ENCODE measurements around the gene SBNO2. TPM values are rescaled to one million over a fixed set of nuclear protein-coding genes. Genes with fewer than 3 reads are reported as not detected.

Gene SBNO2
- total RNA-seq, 4 donors from 2014 or later = 13.4 to 51.2 (median 19.1) TPM

GRCh38 chr19:1116726-1117581 is 57.1 kb downstream of the SBNO2 start:
- no peak for TF ChIP-seq CTCF (IDR thresholded peaks at IDR 0.05; ENCODE audit: low read depth)

GRCh38 chr19:1115646-1116420 is 58.2 kb downstream of the SBNO2 start:
- no peak for TF ChIP-seq CTCF (IDR thresholded peaks at IDR 0.05; ENCODE audit: low read depth)

- no peak for TF ChIP-seq CTCF (IDR thresholded peaks at IDR 0.05; ENCODE audit: low read depth)
These were observed 60.0 kb downstream of the SBNO2 start for GRCh38 chr19:1113986-1114483.

- no peak for TF ChIP-seq CTCF (IDR thresholded peaks at IDR 0.05; ENCODE audit: low read depth)
These were observed 60.8 kb downstream of the SBNO2 start for GRCh38 chr19:1113030-1113985.

GRCh38 chr19:1112268-1113029 is 61.6 kb downstream of the SBNO2 start:
- no peak for TF ChIP-seq CTCF (IDR thresholded peaks at IDR 0.05; ENCODE audit: low read depth)

GRCh38 chr19:1111641-1112267 is 62.3 kb downstream of the SBNO2 start:
- TF ChIP-seq CTCF (IDR thresholded peaks at IDR 0.05; ENCODE audit: low read depth) = no peak

Measured in subcutaneous adipose tissue (tissue), 4 donors.